Skeletal muscle tissue (tissue), 4 donors: ENCODE data around the gene LIPA. TPM values are rescaled to one million over a fixed set of nuclear protein-coding genes. Genes with fewer than 3 reads are reported as not detected.
A peak's percentile ranks its signal among the peaks of the same experiment; 100 is the strongest.
"Not testable (repeated sequence)": the region's sequence is repeated elsewhere in the genome, so short reads cannot be mapped to it uniquely, and the experiment has no call there.

Source experiments
- H3K27ac ChIP-seq: one replicate; pipeline ENCODE4 v1.7.0; 2013; ENCODE audit warnings: mild to moderate bottlenecking, low read depth, low read length, inconsistent platforms
- H3K27me3 ChIP-seq, 3 donors: one replicate each; pipeline ENCODE4 v1.7.0; 2013; ENCODE audit warnings: low read length in 3 of 3; ENCODE audit not compliant: control insufficient read depth in 3 of 3, insufficient read depth in 3 of 3
- H3K36me3 ChIP-seq, 3 donors: one replicate each; pipeline ENCODE4 v1.7.0; 2013; ENCODE audit warnings: low read length in 3 of 3; ENCODE audit not compliant: control insufficient read depth in 3 of 3, insufficient read depth in 3 of 3
- H3K4me1 ChIP-seq, 3 donors: one replicate each; pipeline ENCODE4 v1.7.0; 2013; ENCODE audit warnings: low read length in 3 of 3, mild to moderate bottlenecking in 3 of 3; ENCODE audit not compliant: control insufficient read depth in 3 of 3, insufficient read depth in 3 of 3
- H3K4me3 ChIP-seq, 3 donors: one replicate each; pipeline ENCODE4 v1.7.0; 2013; ENCODE audit warnings: low read length in 3 of 3
- H3K9ac ChIP-seq, 3 donors: one replicate each; pipeline ENCODE4 v1.7.0; 2013; ENCODE audit warnings: low read length in 3 of 3, mild to moderate bottlenecking in 3 of 3, moderate library complexity in 2 of 3, low read depth in 1 of 3
- H3K9me3 ChIP-seq, 3 donors: one replicate each; pipeline ENCODE4 v1.7.0; 2013; ENCODE audit warnings: low read length in 3 of 3; ENCODE audit not compliant: control insufficient read depth in 3 of 3
- total RNA-seq: library from RNA; depleted of rRNA; stranded (reverse); fragments of >200 nt; gene quantifications from one replicate; pipeline ENCODE4 v1.2.3, GENCODE V29; 2014
- donor health status: Osteomylitis.

LIPA gene
- total RNA-seq, 1 donor from 2014 or later = 50.1 TPM

DNA sequence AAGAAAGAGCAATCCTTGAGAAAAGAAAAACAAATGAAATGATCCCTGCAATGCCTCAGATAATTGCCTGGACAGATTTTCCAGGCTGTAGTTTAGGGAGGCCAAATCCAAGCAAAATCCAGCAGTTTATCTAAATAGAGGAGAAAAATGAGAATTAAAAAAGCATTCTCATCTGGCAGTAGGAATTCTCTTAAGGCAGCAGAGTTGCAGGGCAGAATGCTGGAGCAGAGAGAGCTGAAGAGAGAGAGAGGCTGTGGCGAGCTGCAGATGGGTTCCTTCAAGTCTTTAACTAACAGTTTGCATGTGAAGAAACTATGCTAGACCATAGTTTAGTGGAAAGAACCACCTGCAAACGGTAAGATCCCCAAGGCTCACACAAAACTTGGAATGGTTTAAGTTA is 6.0 kb upstream of the LIPA start:
- Histone ChIP-seq H3K4me3 (no peak overlapping the region), H3K4me1 (peaks cover 2 to 8% (median 4%) of the 10 kb centered on the region in 3 donors), H3K9ac (no peak overlapping the region), H3K27me3 (no peaks in the 10 kb centered on the region), H3K9me3 (no peaks in the 10 kb centered on the region), H3K36me3 (no peaks in the 10 kb centered on the region), H3K27ac (no peak overlapping the region)

DNA sequence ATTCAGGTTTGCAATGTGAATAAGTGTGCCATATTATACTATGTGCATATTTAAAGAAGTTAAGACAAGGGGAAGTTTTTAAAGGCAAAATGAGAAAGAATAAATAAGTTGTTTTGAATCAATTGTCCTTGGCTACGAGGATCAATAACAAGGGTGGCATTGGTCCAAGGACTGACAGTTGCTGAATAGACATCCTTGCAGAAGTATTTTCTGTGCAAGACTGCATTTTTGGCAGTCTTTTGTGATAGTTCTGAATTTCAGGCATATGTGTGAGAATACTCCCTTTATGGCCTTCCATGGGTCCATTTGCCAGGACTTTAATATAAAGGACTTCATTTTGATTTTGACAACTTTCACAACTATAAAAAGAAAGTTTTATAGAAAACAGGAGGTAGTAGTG is 5.4 kb upstream of the LIPA start:
- Histone ChIP-seq H3K36me3 (no peaks in the 10 kb centered on the region), H3K4me3 (no peak overlapping the region), H3K27ac (no peak overlapping the region), H3K9me3 (no peaks in the 10 kb centered on the region), H3K4me1 (peaks cover 2 to 5% (median 4%) of the 10 kb centered on the region in 3 donors), H3K27me3 (no peaks in the 10 kb centered on the region), H3K9ac (no peak overlapping the region)

DNA sequence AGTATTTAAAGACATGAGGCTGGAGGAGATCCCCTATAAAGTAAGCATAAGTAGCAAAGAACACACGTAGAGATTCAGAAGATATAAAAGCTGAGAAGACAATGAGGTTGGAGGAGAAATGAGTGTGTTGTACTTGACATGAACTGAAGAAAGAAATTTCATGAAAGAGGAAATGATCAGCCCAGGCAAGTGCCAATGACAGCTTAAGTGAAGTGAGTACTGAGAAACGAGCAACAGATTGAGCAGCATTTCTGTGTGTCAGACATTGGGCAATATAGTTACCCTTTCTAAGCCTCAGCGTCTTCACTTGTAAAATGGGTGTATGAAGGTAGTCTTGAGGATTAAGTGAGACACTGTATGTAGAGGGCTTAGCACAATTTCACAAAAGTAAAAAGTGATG is 4.8 kb upstream of the LIPA start:
- Histone ChIP-seq H3K9me3 (no peaks in the 10 kb centered on the region), H3K36me3 (no peaks in the 10 kb centered on the region), H3K9ac (no peak overlapping the region), H3K4me3 (no peak overlapping the region), H3K4me1 (peaks cover 2 to 7% (median 4%) of the 10 kb centered on the region in 3 donors), H3K27ac (no peak overlapping the region), H3K27me3 (no peaks in the 10 kb centered on the region)

DNA sequence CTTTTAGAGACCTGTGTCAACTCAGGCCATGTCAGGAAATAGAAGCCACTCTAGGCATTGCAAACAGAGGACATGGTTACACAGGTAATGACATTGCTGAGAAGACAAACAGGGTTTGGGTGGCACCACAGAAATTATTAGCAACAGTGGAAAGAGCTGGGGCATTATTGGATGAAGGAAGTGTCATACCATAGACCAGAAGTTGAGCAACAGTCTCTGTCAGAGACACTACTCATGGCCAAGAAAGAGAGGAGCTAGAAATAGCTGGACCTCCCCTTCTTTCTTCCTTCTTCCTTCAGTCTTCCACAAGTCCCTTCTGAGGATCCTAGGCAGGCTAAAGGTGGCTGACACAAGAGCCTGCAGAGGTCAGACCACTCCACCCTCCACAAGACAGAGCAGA is 4.2 kb upstream of the LIPA start:
- Histone ChIP-seq H3K9me3 (no peaks in the 10 kb centered on the region), H3K9ac (no peak overlapping the region), H3K36me3 (no peaks in the 10 kb centered on the region), H3K4me3 (no peak overlapping the region), H3K27me3 (no peaks in the 10 kb centered on the region), H3K27ac (no peak overlapping the region), H3K4me1 (peaks cover 7 to 12% (median 9%) of the 10 kb centered on the region in 3 donors)

DNA sequence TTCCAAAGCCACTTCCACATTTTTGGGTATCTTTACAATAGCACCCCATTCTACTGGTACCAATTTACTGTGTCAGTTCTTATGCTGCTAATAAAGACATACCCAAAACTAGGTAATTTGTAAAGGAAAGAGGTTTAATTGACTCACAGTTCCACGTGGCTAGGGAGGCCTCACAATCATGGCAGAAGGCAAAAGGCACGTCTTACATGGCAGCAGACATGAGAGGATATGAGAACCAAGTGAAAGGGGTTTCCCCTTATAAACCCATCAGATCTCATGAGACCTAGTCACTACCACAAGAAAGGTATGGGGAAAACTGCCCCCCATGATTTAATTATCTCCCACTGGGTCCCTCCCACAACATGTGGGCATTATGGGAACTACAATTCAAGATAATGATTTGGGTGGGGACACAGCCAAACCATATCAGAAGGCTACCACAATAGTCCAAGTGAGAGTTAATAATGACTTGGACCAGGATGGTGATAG is 3.6 kb upstream of the LIPA start:
- H3K36me3 ChIP-seq, H3K27ac ChIP-seq, H3K27me3 ChIP-seq, H3K4me3 ChIP-seq, H3K9ac ChIP-seq, H3K9me3 ChIP-seq: not testable (repeated sequence)
- peaks cover 5 to 11% (median 6%) of the 10 kb centered on the region in 3 donors for H3K4me1 ChIP-seq

DNA sequence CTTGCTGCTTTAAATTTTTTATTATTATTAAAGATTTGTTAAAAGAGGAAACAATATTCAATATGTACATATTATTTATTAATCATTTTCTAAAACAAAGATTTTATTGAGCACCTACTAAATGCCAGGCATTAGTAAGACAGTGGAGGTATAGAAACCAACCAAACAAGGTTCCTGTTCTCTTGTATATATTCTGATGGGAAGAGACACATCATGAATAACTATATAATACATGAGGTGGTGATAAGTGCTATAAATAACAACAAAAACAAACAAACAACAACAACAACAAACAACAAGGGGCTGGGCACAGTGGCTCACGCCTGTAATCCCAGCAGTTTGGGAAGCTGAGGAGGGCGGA is 630 bp upstream of the LIPA start:
- Histone ChIP-seq H3K9me3 (no peaks in the 10 kb centered on the region), H3K4me1 (peaks cover 5 to 11% (median 6%) of the 10 kb centered on the region in 3 donors), H3K36me3 (no peaks in the 10 kb centered on the region), H3K9ac (peak overlapping the region in 1 of 3 donors; percentile 90), H3K4me3 (peak overlapping the region in 2 of 3 donors; percentile 85 to 91), H3K27me3 (no peaks in the 10 kb centered on the region), H3K27ac (peak overlapping the region; percentile 22)

DNA sequence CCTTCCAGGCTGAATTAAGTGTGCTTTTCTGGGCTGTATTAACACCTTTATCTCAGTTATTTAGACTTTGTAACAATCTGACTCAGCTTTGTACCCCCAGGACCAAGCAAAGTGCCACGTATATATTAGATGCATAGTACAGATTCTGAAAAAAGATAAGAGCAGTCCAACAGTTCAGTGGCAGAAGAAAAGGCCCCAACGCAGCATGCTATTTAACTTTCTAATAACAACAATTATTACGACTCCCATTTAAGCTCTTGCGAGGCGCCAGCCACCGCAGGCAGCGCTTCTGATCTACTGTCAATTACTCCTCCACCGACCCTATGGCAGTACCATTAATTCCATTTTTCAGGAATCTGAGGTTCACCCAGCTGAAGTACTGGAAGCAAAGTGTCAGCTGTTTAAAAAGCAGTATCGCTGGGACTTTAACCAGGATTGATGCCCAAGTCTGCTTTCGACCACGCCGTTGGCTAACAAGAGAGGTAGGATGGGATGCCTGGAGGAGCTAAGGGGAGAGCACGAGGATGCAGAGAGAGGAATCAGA is 638 bp downstream of the LIPA start:
- Histone ChIP-seq H3K36me3 (no peaks in the 10 kb centered on the region), H3K9me3 (no peaks in the 10 kb centered on the region), H3K27ac (peak overlapping the region; percentile 42), H3K4me3 (peak overlapping the region; percentile 85 to 91 (median 90)), H3K4me1 (peaks cover 5 to 11% (median 6%) of the 10 kb centered on the region in 3 donors), H3K27me3 (no peaks in the 10 kb centered on the region), H3K9ac (peak overlapping the region; percentile 80 to 90 (median 83))

DNA sequence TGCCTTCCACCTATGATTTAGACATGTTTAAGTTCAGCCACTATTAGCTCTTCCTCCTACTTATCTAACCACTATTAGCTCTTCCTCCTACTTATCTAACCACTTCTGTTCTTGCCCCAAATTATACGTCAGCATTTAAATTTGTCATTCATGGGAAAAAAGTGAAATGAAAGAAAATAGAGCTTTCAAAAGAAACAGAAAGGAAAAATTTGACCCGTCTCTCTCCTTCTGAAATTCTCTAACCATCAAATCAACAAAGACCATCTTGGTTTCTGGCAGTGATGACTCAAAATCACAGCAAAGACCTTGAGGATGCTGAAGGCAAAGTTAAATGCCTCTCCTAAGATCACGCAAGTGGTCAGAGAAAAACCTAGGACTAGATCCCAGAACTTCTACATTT is 2.6 kb downstream of the LIPA start:
- no peaks in the 10 kb centered on the region for H3K9me3 ChIP-seq
- no peak overlapping the region for H3K4me3 ChIP-seq
- H3K27ac ChIP-seq = no peak overlapping the region

DNA sequence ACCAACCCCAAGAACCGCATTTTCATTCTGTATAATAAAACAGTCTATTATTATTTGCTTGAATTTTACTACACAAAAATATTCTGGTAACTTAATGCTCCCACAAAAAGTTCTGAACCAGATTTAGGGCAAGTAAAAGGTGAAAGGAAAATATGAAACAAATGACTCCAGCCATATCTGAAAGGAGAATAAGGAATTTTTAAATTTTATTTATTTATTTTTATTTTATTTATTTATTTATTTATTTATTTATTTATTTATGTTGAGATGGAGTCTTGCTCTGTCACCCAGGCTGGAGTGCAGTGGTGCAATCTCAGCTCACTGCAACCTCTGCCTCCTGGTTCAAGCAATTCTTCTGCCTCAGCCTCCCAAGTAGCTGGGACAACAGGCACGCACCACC is 4.0 kb downstream of the LIPA start:
- peaks cover 5 to 11% (median 6%) of the 10 kb centered on the region in 3 donors for H3K4me1 ChIP-seq
- H3K27me3 ChIP-seq, H3K9ac ChIP-seq, H3K27ac ChIP-seq, H3K9me3 ChIP-seq, H3K4me3 ChIP-seq, H3K36me3 ChIP-seq: not testable (repeated sequence)

More for the DNA sequence above, 2.6 kb downstream of the LIPA start:
- Histone ChIP-seq H3K4me1 (peaks cover 5 to 11% (median 6%) of the 10 kb centered on the region in 3 donors), H3K36me3 (no peaks in the 10 kb centered on the region), H3K9ac (no peak overlapping the region), H3K27me3 (no peaks in the 10 kb centered on the region)

DNA sequence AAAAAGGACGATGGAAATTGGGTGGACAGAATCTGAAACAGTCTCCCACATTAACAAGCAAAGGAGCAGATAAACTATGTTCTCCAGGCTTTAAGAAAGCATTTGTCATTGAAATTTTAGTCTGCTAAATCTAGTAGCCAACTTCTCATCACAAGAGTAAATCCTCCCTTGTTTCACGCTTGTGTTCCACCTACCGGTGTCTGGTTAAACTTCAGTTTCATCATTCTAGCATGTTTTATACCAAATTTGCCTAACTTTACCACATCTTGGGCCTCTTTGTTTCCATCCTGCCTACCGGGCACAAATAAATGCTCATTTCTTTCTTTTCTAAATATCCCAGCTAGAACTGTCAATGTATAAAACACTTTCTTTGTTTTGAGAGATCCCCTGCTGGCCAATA is 5.8 kb downstream of the LIPA start:
- Histone ChIP-seq H3K4me1 (peaks cover under 1 to 9% (median 5%) of the 10 kb centered on the region in 3 donors), H3K9ac (no peak overlapping the region), H3K9me3 (no peaks in the 10 kb centered on the region), H3K27ac (no peak overlapping the region), H3K4me3 (no peak overlapping the region), H3K27me3 (no peaks in the 10 kb centered on the region), H3K36me3 (no peaks in the 10 kb centered on the region)
